ENCODE data around the gene ACAA1. TPM values are rescaled to one million over a fixed set of nuclear protein-coding genes. Genes with fewer than 3 reads are reported as not detected.

The ACAA1 gene
- total RNA-seq, 1 experiment from 2014 or later = 49.0 TPM

DNA sequence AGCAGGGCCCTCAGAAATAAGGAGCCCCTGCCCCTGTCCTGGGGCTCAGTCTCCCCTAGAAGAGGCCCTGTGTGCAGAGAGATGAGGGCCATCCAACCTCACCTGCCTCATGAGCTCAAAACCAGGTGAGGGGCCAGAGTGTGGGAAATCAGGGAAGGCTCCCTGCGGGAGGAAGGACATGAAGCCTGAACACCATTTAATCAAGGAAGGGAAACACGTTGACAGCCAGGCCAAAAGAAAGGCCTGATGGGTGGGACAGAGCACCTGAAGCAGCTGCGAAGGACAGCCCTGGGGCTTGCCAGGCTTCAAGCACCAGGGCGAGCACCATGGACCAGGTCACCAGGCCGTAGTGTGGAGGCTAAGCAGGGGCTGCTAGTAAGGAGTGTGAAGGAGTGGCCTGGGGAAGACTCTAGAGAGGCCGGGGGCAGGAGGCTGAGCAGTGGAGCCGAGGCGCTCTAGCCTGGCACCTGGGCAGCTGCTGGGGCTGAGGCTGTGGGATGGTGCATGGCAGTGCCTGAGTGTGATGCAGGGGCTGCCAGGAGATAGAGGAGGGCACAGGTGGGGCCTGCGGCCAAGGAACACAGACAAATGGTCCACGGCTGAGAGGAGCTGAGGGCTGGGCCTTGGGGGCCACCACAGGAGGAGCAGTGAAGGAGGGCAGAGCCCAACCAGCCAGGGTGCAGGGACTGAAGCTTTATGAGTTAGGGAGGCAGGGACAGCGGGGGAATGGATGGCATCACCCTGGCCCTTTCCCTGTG, 16.1 kb downstream of the ACAA1 start:
- ChIA-PET POLR2A (no interaction called here), RAD21 (ENCODE audit: low non-redundant PET in 1 of 2, low total read pairs in 2 of 2, uncharacterized antibody in 2 of 2, unreplicated experiment in 2 of 2) (no interaction called here)
- no TSS peak for BruUV-seq (replicated peaks)

More for the DNA sequence above, 16.1 kb downstream of the ACAA1 start:
- Histone ChIP-seq H2AFZ (ENCODE audit: low read depth, low read length, poor library complexity, severe bottlenecking) (no peak overlapping the region), H3K27ac (ENCODE audit: low read depth, low read length) (no peak overlapping the region), H3K9me2 (ENCODE audit: insufficient read depth) (no peaks in the 10 kb centered on the region), H3K79me2 (ENCODE audit: insufficient read depth, low read length) (no peaks in the 10 kb centered on the region), H3K4me2 (ENCODE audit: low read length) (no peak overlapping the region), H3K9ac (ENCODE audit: low read length) (no peak overlapping the region), H3K4me3 (replicated peaks in 1 of 2; ENCODE audit: low read depth in 1 of 2, low read length in 2 of 2) (no peak overlapping the region), H3K4me1 (ENCODE audit: control insufficient read depth in 1 of 2, insufficient read depth in 2 of 2, low read length in 2 of 2) (peaks cover 5 to 11% of the 10 kb centered on the region in 2 experiments; a peak in 3 of 4 replicates), H3K27me3 (ENCODE audit: insufficient read depth, low read length) (no peaks in the 10 kb centered on the region), H3K9me3 (ENCODE audit: control insufficient read depth in 1 of 2, insufficient read depth in 1 of 2, low read depth in 1 of 2, low read length in 2 of 2) (no peaks in the 10 kb centered on the region), H3K36me3 (ENCODE audit: control insufficient read depth in 1 of 2, insufficient read depth in 2 of 2, low read length in 2 of 2) (peaks cover 5 to 24% of the 10 kb centered on the region in 2 experiments; a peak in 3 of 4 replicates), H4K20me1 (ENCODE audit: insufficient read depth) (no peaks in the 10 kb centered on the region)
- DNase-seq (ENCODE audit: low read depth, low spot score) (no peak), ATAC-seq (no peak)
- TF ChIP-seq, protein P1, sequence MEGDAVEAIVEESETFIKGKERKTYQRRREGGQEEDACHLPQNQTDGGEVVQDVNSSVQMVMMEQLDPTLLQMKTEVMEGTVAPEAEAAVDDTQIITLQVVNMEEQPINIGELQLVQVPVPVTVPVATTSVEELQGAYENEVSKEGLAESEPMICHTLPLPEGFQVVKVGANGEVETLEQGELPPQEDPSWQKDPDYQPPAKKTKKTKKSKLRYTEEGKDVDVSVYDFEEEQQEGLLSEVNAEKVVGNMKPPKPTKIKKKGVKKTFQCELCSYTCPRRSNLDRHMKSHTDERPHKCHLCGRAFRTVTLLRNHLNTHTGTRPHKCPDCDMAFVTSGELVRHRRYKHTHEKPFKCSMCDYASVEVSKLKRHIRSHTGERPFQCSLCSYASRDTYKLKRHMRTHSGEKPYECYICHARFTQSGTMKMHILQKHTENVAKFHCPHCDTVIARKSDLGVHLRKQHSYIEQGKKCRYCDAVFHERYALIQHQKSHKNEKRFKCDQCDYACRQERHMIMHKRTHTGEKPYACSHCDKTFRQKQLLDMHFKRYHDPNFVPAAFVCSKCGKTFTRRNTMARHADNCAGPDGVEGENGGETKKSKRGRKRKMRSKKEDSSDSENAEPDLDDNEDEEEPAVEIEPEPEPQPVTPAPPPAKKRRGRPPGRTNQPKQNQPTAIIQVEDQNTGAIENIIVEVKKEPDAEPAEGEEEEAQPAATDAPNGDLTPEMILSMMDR (IDR thresholded peaks at IDR 0.05 in 2 of 3, conservative IDR thresholded peaks at IDR 0.05 in 1 of 3; ENCODE audit: borderline replicate concordance in 1 of 3, insufficient read depth in 1 of 3, low read depth in 2 of 3, low read length in 2 of 3) = no peak
- TF ChIP-seq CBX3 (IDR thresholded peaks at IDR 0.05; ENCODE audit: low read depth) (no peak), ZNF274 (IDR thresholded peaks at IDR 0.05; ENCODE audit: low read depth, low read length) (no peak), FOSL1 (IDR thresholded peaks at IDR 0.05; ENCODE audit: low read depth) (no peak), POLR2AphosphoS5 (IDR thresholded peaks at IDR 0.05; ENCODE audit: low read depth, low read length) (no peak), EZH2phosphoT487 (IDR thresholded peaks at IDR 0.05; ENCODE audit: borderline replicate concordance) (no peak), SP1 (IDR thresholded peaks at IDR 0.05; ENCODE audit: low read depth) (no peak), RAD21 (IDR thresholded peaks at IDR 0.05; ENCODE audit: low read depth) (no peak), ELF1 (IDR thresholded peaks at IDR 0.05; ENCODE audit: borderline replicate concordance, low read depth) (no peak), TCF7L2 (IDR thresholded peaks at IDR 0.05; ENCODE audit: borderline replicate concordance, extremely low read depth, insufficient read depth, insufficient read length) (no peak), EZH2 (IDR thresholded peaks at IDR 0.05) (no peak), ZFX (IDR thresholded peaks at IDR 0.05) (no peak)
- TF ChIP-seq, protein P2, sequence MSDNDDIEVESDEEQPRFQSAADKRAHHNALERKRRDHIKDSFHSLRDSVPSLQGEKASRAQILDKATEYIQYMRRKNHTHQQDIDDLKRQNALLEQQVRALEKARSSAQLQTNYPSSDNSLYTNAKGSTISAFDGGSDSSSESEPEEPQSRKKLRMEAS (IDR thresholded peaks at IDR 0.05) = no peak
- TF ChIP-seq, protein P3, sequence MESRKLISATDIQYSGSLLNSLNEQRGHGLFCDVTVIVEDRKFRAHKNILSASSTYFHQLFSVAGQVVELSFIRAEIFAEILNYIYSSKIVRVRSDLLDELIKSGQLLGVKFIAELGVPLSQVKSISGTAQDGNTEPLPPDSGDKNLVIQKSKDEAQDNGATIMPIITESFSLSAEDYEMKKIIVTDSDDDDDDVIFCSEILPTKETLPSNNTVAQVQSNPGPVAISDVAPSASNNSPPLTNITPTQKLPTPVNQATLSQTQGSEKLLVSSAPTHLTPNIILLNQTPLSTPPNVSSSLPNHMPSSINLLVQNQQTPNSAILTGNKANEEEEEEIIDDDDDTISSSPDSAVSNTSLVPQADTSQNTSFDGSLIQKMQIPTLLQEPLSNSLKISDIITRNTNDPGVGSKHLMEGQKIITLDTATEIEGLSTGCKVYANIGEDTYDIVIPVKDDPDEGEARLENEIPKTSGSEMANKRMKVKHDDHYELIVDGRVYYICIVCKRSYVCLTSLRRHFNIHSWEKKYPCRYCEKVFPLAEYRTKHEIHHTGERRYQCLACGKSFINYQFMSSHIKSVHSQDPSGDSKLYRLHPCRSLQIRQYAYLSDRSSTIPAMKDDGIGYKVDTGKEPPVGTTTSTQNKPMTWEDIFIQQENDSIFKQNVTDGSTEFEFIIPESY (IDR thresholded peaks at IDR 0.05; ENCODE audit: extremely low read depth, insufficient replicate concordance, low read length) = no peak
- CTCF ChIA-PET = no interaction called here
- intact Hi-C loops (cut with micrococcal nuclease) = no loop called here
